DND-41 (cell line): ENCODE results near the gene SERPINA5.

Experiments used
- ATAC-seq: fragments of 200-7000 bp; cut with Tn5 transposase; 3 replicates; pipeline ENCODE4 v1.9.1; 2021; ENCODE audit warnings: low read depth; ENCODE audit not compliant: insufficient read depth
- DNase-seq: peaks from one replicate; pipeline ENCODE4 v3.0.0-alpha.2; 2020
- H2AFZ ChIP-seq: 2 replicates; pipeline ENCODE4 v1.6.0; 2012; ENCODE audit warnings: low read depth, low read length
- H3K27ac ChIP-seq: 2 replicates; pipeline ENCODE4 v1.5.1; 2012; ENCODE audit warnings: low read length, inconsistent platforms
- H3K27me3 ChIP-seq: fragments of 200-600 bp; sonication (generic); 2 replicates; pipeline ENCODE4 v1.6.0; 2012; ENCODE audit warnings: low read length, mild to moderate bottlenecking, inconsistent platforms; ENCODE audit not compliant: insufficient read depth, poor library complexity
- H3K36me3 ChIP-seq: 2 replicates; pipeline ENCODE4 v1.5.1; 2012; ENCODE audit warnings: low read length, inconsistent platforms; ENCODE audit not compliant: insufficient read depth
- H3K4me1 ChIP-seq: 2 replicates; pipeline ENCODE4 v1.5.1; 2012; ENCODE audit warnings: mild to moderate bottlenecking, low read length; ENCODE audit not compliant: insufficient read depth
- H3K4me2 ChIP-seq: 2 replicates; pipeline ENCODE4 v1.6.0; 2012; ENCODE audit warnings: mild to moderate bottlenecking, moderate library complexity, low read length, inconsistent platforms; ENCODE audit not compliant: insufficient read depth
- H3K4me3 ChIP-seq, 2 experiments: fragments of 200-600 bp in 1 of 2; shearing (Covaris generic) in 1 of 2; 2 replicates each; pipeline ENCODE4 v1.5.1; 2012 to 2016; ENCODE audit warnings: inconsistent platforms in 2 of 2, low read length in 2 of 2, mild to moderate bottlenecking in 2 of 2, low read depth in 1 of 2, moderate library complexity in 1 of 2
- H3K79me2 ChIP-seq: 2 replicates; pipeline ENCODE4 v1.6.0; 2012; ENCODE audit warnings: low read length, inconsistent platforms; ENCODE audit not compliant: insufficient read depth
- H3K9ac ChIP-seq: 2 replicates; pipeline ENCODE4 v1.6.0; 2012; ENCODE audit warnings: low read depth, mild to moderate bottlenecking, inconsistent platforms, low read length, moderate library complexity
- H3K9me3 ChIP-seq: 2 replicates; pipeline ENCODE4 v1.5.1; 2012; ENCODE audit warnings: low read length, moderate library complexity, mild to moderate bottlenecking, inconsistent platforms; ENCODE audit not compliant: insufficient read depth, severe bottlenecking
- H4K20me1 ChIP-seq: 2 replicates; pipeline ENCODE4 v1.6.0; 2012; ENCODE audit warnings: low read length; ENCODE audit not compliant: insufficient read depth
- CTCF ChIP-seq: IDR thresholded peaks from 2 replicates; pipeline ENCODE4 v1.5.1; 2012; ENCODE audit warnings: borderline replicate concordance, low read length, moderate library complexity, mild to moderate bottlenecking; ENCODE audit not compliant: poor library complexity, severe bottlenecking; ENCODE audit errors: extremely low read depth
- EZH2 ChIP-seq: IDR thresholded peaks from 3 replicates; pipeline ENCODE4 v1.6.1; 2012; ENCODE audit warnings: borderline replicate concordance, low read depth, mild to moderate bottlenecking, moderate library complexity, low read length, inconsistent platforms; ENCODE audit not compliant: severe bottlenecking

SERPINA5 gene

GRCh38 chr14:94596361-94596760 lies 15.1 kb downstream of the SERPINA5 start:
- TF ChIP-seq CTCF (no peak), EZH2 (no peak)
- H3K79me2 ChIP-seq = no peaks in the 10 kb centered on the region

GRCh38 chr14:94597788-94598187 lies 16.6 kb downstream of the SERPINA5 start:
- H3K4me1 ChIP-seq = no peaks in the 10 kb centered on the region
- no peak for DNase-seq
- no peak overlapping the region for H3K9ac ChIP-seq
- no peak overlapping the region for H2AFZ ChIP-seq
- H3K9me3 ChIP-seq = no peaks in the 10 kb centered on the region
- no peaks in the 10 kb centered on the region for H4K20me1 ChIP-seq
- ATAC-seq = no peak
- H3K4me2 ChIP-seq = no peak overlapping the region
- TF ChIP-seq EZH2 (no peak), CTCF (no peak)
- H3K36me3 ChIP-seq = no peaks in the 10 kb centered on the region
- no peak overlapping the region for H3K4me3 ChIP-seq
- H3K27ac ChIP-seq = no peak overlapping the region
- no peaks in the 10 kb centered on the region for H3K79me2 ChIP-seq
- H3K27me3 ChIP-seq = no peaks in the 10 kb centered on the region

More at GRCh38 chr14:94596361-94596760, 15.1 kb downstream of the SERPINA5 start:
- H3K27me3 ChIP-seq = no peaks in the 10 kb centered on the region
- no peaks in the 10 kb centered on the region for H4K20me1 ChIP-seq
- H3K9me3 ChIP-seq = no peaks in the 10 kb centered on the region
- no peak overlapping the region for H3K9ac ChIP-seq
- H2AFZ ChIP-seq = no peak overlapping the region
- H3K4me2 ChIP-seq = no peak overlapping the region
- DNase-seq (no peak), ATAC-seq (no peak)
- H3K4me1 ChIP-seq = no peaks in the 10 kb centered on the region
- no peak overlapping the region for H3K4me3 ChIP-seq
- H3K36me3 ChIP-seq = no peaks in the 10 kb centered on the region
- no peak overlapping the region for H3K27ac ChIP-seq

GRCh38 chr14:94598506-94598815 lies 17.2 kb downstream of the SERPINA5 start:
- DNase-seq (no peak), ATAC-seq (no peak)
- Histone ChIP-seq H3K9me3 (no peaks in the 10 kb centered on the region), H3K4me3 (no peak overlapping the region), H3K36me3 (no peaks in the 10 kb centered on the region), H2AFZ (no peak overlapping the region), H3K27me3 (no peaks in the 10 kb centered on the region), H3K4me1 (no peaks in the 10 kb centered on the region), H3K9ac (no peak overlapping the region), H3K27ac (no peak overlapping the region), H3K4me2 (no peak overlapping the region), H3K79me2 (no peaks in the 10 kb centered on the region), H4K20me1 (no peaks in the 10 kb centered on the region)
- TF ChIP-seq EZH2 (no peak), CTCF (no peak)
